ENCODE results near the gene DOCK10.

Gene DOCK10

GRCh38 chr2:224982910-224983711 lies 59.2 kb downstream of the DOCK10 start:
- in situ Hi-C loops (cut with MboI; ENCODE audit: low sequenced_read_pairs) = no loop called here

GRCh38 chr2:224982226-224982625 lies 60.0 kb downstream of the DOCK10 start:
- in situ Hi-C loops (cut with MboI; ENCODE audit: low sequenced_read_pairs) = no loop called here

DNA sequence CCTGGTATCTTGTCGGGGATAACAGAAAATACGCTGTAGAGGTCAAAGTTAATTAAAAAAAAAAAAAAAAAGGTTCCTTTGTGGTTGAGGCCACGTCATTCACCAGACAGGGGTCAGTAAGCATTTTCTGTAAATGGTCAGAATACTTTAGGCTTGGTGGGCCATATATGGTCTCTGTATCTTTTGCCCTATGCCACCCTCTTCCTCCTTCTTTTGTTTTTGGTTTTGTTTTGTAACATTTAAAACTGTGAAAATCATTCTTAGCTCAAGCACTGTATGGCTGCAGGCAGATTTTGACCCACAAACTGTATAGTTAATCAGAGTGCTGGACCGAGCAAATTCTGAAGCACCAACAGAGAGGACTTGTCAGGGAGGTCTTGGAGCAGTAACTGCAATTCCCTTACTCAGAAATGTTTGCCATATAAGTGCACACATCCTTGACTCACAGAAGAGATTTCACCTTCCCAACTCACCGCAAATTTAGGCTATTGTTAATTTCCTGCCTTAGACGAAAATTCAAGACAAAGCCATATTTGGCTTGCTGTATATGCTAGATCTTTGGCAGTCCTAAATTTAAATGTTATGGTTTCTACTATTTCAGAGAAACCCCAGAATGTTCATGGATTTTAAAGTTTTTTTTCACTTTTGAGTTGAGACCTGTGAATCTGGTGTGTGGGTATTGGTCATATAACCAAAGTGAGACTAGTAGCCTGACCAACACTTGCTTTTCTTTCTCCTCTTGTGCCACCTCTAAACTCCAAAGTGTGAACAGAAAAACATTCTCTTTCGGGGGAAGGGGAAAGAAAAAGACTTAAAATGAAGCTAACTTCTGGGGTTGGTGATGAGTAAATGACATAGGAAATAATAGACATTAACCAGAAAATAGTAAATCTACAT lies 65.4 kb downstream of the DOCK10 start:
- in situ Hi-C loops (cut with MboI; ENCODE audit: low sequenced_read_pairs) = no loop called here

DNA sequence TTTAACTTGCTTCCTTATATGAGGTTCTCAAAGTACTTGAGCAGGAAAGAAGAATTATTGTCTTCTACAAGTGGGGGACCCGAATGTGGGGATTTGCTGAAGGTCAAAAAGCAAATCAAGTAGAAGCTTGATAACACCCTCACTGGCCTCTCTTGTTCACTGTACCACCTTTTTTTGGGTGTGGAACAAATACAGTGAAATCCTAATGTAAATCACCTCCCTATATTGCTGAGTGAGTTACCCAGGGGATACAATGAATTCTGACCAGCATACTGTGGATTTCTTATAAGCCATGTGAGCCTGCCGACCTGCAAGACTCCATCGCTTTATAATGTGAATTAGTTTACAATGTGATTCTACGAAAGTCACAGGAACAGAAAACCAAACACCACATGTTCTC lies 66.5 kb downstream of the DOCK10 start:
- in situ Hi-C loops (cut with MboI; ENCODE audit: low sequenced_read_pairs) = no loop called here

- in situ Hi-C loops (cut with MboI; ENCODE audit: low sequenced_read_pairs) = no loop called here
Observed at GRCh38 chr2:224973112-224974016, 68.9 kb downstream of the DOCK10 start.

GRCh38 chr2:224971214-224971613 lies 71.1 kb downstream of the DOCK10 start:
- in situ Hi-C loops (cut with MboI; ENCODE audit: low sequenced_read_pairs) = no loop called here

DNA sequence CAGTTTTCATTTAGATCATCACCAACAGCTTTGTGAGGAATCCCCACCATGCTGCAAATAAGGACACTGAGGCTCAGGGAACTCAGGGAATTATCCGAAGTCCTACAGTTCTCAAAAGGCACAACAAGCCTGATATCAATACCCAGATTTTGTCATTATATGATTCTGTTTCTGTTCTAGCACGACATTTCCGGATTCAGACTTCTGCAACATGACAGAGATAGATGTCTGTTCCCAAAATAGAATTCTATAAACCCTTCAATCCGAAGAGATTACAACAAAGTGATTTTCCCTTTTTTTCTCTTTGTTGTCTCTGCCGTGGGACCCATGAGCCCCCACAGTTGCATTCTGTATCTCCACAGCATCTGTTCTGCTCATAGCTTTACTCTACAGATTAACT lies 72.0 kb downstream of the DOCK10 start:
- in situ Hi-C loops (cut with MboI; ENCODE audit: low sequenced_read_pairs) = no loop called here

DNA sequence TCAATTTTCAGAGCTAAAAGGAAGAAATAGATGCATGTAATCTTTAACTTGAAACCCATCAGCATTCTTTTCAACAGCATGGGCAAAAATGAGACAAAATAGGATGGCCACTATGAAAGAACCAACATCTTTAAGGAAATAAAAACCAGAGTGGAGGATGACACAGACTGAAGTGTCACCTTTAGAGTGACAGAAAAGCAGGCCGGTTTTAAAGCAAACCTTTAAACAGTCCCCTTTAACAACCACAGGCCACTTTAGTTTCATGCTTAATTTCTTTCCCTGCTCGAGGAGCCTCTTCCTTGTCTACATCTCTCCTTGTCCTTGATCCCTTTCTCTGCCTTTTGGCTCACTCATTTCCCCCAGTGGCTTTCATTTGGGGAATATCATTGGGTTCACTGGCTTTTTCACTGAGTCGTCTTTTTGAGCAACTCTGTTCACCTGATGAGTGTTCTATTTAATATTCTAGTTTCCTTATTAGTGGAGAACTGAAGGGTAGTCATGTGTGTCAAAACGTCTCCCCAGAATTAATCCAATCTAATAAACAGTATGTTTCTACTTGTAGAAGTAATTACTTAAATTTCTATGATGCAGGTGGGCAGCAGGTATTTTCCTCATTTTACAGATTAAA lies 72.5 kb downstream of the DOCK10 start:
- in situ Hi-C loops (cut with MboI; ENCODE audit: low sequenced_read_pairs) = no loop called here

GRCh38 chr2:224969095-224969494 lies 73.2 kb downstream of the DOCK10 start:
- in situ Hi-C loops (cut with MboI; ENCODE audit: low sequenced_read_pairs) = no loop called here

DNA sequence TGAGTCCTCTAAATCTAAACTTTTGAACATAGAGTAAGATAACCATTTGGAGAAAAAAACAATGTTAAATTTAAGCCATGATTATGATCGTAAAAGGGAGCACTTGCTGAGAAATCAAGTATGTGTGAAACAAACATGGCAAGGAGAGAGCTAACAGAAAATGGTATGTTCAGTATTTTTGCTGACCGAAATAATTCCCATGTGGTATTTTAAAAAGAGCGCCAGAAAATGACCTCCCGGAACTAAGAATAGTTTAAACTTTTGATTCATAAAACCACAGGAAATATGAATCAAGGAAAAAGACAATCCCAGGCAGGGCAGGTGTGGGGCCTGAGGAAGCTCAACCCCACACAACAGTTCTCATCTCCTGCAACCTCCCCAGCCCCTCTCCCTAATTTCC lies 74.2 kb downstream of the DOCK10 start:
- in situ Hi-C loops (cut with MboI; ENCODE audit: low sequenced_read_pairs) = no loop called here

DNA sequence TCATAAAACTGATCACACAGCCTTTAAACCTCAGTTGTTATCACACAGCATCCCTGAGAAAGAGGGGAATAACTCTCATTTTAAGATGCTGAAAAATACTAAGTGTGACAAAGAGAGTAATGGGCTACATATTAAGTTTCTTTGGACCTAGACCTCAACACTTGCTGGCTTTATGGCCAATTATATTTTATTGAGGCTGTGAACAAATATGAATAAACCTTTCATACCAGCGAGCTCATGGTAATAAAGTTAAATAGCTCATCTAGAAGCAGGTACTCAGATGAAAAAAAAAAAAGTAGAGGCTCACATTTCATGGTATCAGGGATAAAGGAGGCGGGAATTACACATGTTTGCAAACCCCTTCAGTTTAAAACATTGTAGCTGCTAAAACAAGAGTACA lies 75.7 kb downstream of the DOCK10 start:
- in situ Hi-C loops (cut with MboI; ENCODE audit: low sequenced_read_pairs) = no loop called here

- in situ Hi-C loops (cut with MboI; ENCODE audit: low sequenced_read_pairs) = no loop called here
Observed at GRCh38 chr2:224959556-224959955, 82.7 kb downstream of the DOCK10 start.

- in situ Hi-C loops (cut with MboI; ENCODE audit: low sequenced_read_pairs) = no loop called here
Observed at GRCh38 chr2:224958873-224959272, 83.4 kb downstream of the DOCK10 start.

- in situ Hi-C loops (cut with MboI; ENCODE audit: low sequenced_read_pairs) = no loop called here
Observed at GRCh38 chr2:224958462-224958857, 83.8 kb downstream of the DOCK10 start.

DNA sequence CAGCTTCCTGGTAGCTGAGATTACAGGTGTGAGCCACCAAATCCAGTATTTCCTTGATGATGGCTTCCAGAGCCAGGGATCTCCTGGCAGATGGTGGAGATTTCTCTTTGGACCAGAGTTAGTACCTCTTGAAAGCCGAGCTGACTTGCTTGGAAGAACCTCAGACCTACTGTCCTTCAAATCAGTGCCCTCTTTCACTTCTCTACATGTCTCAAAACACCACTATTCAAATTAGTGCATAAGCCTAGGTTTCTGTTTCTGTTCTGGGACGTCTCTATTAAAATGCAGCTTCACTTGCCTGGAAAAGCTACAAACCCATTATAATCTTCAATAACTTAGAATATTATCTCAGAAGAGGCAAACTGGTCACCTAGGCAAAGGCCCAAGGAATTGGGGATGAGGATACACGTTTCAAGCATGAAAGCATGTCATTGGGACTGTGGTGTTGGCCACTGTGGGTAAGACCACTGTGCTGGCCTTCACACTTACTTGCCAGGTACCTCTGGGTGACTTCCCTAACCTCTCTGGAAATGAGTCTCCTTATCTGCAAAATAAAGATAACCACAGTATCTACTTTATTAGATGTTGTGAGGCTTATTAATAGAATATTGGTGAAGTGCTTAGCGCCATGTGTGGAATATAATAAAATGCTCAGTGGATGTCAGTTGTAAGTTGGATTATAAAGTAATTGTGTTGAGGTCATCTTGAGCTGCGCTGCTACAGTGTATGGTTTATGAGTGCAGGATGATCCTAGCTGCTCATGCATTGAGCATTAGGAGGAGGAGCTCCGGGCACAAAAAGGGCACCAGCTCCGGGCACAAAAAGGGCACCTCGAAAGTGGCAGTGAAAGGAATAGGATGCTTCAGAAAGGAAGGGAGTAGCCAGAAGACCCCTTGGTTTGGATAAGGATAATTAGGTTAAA lies 84.5 kb downstream of the DOCK10 start:
- in situ Hi-C loops (cut with MboI; ENCODE audit: low sequenced_read_pairs) = no loop called here

DNA sequence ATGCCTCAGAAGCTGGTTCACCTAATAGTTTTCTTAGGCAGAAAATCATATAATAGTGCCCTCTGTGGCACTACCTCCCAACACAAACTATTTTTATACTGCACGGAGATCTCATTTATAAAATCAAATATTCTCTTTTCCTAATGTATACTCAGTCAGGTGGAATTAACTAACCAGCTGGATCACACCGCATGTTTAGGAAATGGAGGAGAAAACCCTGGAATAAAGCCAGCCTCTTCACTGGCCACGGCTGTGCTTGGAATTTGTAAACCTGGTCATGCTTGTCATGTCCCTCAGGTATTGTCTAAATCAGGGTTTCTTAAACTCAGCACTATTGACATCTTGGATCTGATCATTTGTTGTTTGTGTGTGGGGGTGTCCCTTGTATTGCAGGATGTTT lies 85.6 kb downstream of the DOCK10 start:
- in situ Hi-C loops (cut with MboI; ENCODE audit: low sequenced_read_pairs) = no loop called here

DNA sequence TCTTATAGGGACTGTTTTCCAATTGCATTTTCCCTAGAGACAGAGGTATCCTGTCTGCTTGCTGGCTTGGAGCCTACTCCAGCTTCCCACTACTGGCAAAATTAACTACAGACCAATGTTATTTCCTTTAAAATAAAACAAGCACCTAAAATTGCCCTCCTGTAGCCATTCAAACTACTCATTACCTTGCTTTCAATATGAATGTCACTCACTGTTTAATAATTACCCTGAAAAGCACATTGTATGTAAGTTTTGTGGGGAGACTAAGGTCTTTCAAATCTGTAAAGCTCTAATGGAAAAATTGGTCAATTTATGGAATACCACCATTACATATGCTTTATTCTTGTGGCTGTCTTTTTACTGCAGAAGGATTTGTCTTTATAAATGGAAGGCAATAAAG lies 87.3 kb downstream of the DOCK10 start:
- in situ Hi-C loops (cut with MboI; ENCODE audit: low sequenced_read_pairs) = no loop called here

GRCh38 chr2:224952936-224953657 lies 89.2 kb downstream of the DOCK10 start:
- in situ Hi-C loops (cut with MboI; ENCODE audit: low sequenced_read_pairs) = no loop called here

Data from hTERT RPE-1 (cell line).